MCF 10A (cell line): ENCODE measurements around the gene SEMA5A. TPM values are rescaled to one million over a fixed set of nuclear protein-coding genes. Genes with fewer than 3 reads are reported as not detected.
A peak's percentile ranks its signal among the peaks of the same experiment; 100 is the strongest.

ENCODE experiments used
- BruUV-seq: library from RNA; stranded (reverse); fragments of 400-500 nt; replicated peaks from 2 replicates; lab custom pipeline; 2021; lab: Mats Ljungman, UMichigan
- CTCF ChIA-PET: fragments of 300-600 bp; sonication (Branson Sonifier 250); formaldehyde crosslinking; extraction: SDS; loops from one replicate; lab custom pipeline; 2021; ENCODE audit warnings: antibody characterized with exemption, inconsistent platforms; lab: Yijun Ruan, JAX
- POLR2A ChIA-PET: fragments of 300-600, 350-650 bp; sonication (Branson Sonifier 250); formaldehyde crosslinking; extraction: SDS; loops from one replicate; lab custom pipeline; 2020; ENCODE audit warnings: antibody characterized with exemption, inconsistent platforms; lab: Yijun Ruan, JAX
- DNase-seq: peaks from one replicate; pipeline ENCODE4 v3.0.0-alpha.2; 2018; ENCODE audit not compliant: unreplicated experiment
- H3K27ac Mint-ChIP-seq: one replicate; pipeline ENCODE4 v1.8.0; 2022; ENCODE audit warnings: mild to moderate bottlenecking, low read depth, mixed read lengths; ENCODE audit not compliant: unreplicated experiment
- H3K27me3 Mint-ChIP-seq: one replicate; pipeline ENCODE4 v1.8.0; 2022; ENCODE audit warnings: mixed read lengths; ENCODE audit not compliant: insufficient read depth, unreplicated experiment
- H3K36me3 Mint-ChIP-seq: one replicate; pipeline ENCODE4 v1.8.0; 2022; ENCODE audit warnings: mild to moderate bottlenecking, moderate library complexity, mixed read lengths; ENCODE audit not compliant: insufficient read depth, unreplicated experiment
- H3K4me1 Mint-ChIP-seq: one replicate; pipeline ENCODE4 v1.8.0; 2022; ENCODE audit warnings: mixed read lengths; ENCODE audit not compliant: insufficient read depth, unreplicated experiment
- H3K4me3 Mint-ChIP-seq: one replicate; pipeline ENCODE4 v1.8.0; 2022; ENCODE audit warnings: mild to moderate bottlenecking, moderate library complexity, mixed read lengths; ENCODE audit not compliant: unreplicated experiment
- H3K9me3 Mint-ChIP-seq: one replicate; pipeline ENCODE4 v1.8.0; 2022; ENCODE audit warnings: mixed read lengths; ENCODE audit not compliant: unreplicated experiment
- CTCF ChIP-seq: fragments of 200-600 bp; IDR thresholded peaks from one replicate; pipeline ENCODE4 v1.8.0; 2022; ENCODE audit warnings: antibody characterized with exemption, mild to moderate bottlenecking; ENCODE audit not compliant: unreplicated experiment
- intact Hi-C: fragments of 100-400 bp; cut with micrococcal nuclease; formaldehyde crosslinking; loops from 2 replicates; pipeline ENCODE4 v1.14.1; 2022
- total RNA-seq: library from RNA; stranded (reverse); gene quantifications from 2 replicates; pipeline ENCODE4 v1.2.3, GENCODE V29; 2022

Gene SEMA5A
- total RNA-seq, 1 experiment from 2014 or later = 1.2 TPM

GRCh38 chr5:9174446-9174845 lies 371.4 kb downstream of the SEMA5A start:
- BruUV-seq = no TSS peak
- H3K9me3 Mint-ChIP-seq = no peaks in the 10 kb centered on the region
- TF ChIP-seq CTCF = no peak
- H3K36me3 Mint-ChIP-seq = no peaks in the 10 kb centered on the region
- intact Hi-C loops = no loop called here
- peak overlapping the region; percentile 29 for H3K27ac Mint-ChIP-seq
- no peaks in the 10 kb centered on the region for H3K27me3 Mint-ChIP-seq
- H3K4me1 Mint-ChIP-seq = peaks cover 26% of the 10 kb centered on the region
- DNase-seq = no peak
- POLR2A ChIA-PET = interaction anchor here (0.6 to 1.1 kb wide), 2 partner anchors 25 to 159 kb away, joined by 3 to 4 read pairs; no protein-coding TSS in a partner anchor
- CTCF ChIA-PET = interaction anchor here (0.6 to 0.9 kb wide), 4 partner anchors 8 to 485 kb away, joined by 3 read pairs; no protein-coding TSS in a partner anchor
- no peak overlapping the region for H3K4me3 Mint-ChIP-seq

- BruUV-seq = no TSS peak
- no peak for TF ChIP-seq CTCF
- no peak overlapping the region for H3K4me3 Mint-ChIP-seq
- H3K4me1 Mint-ChIP-seq = peaks cover 35% of the 10 kb centered on the region
- H3K36me3 Mint-ChIP-seq = no peaks in the 10 kb centered on the region
- ChIA-PET CTCF (interaction anchor here (0.6 to 0.7 kb wide), 2 partner anchors 10 to 1282 kb away, joined by 3 read pairs; no protein-coding TSS in a partner anchor), POLR2A (interaction anchor here (0.6 to 1.4 kb wide), 6 partner anchors 10 to 1266 kb away, joined by 3 to 4 read pairs (median 3); no protein-coding TSS in a partner anchor)
- no peaks in the 10 kb centered on the region for H3K27me3 Mint-ChIP-seq
- intact Hi-C loops = no loop called here
- H3K27ac Mint-ChIP-seq = peak overlapping the region; percentile 29
- H3K9me3 Mint-ChIP-seq = no peaks in the 10 kb centered on the region
- peak; percentile 91 for DNase-seq
These were observed 372.4 kb downstream of the SEMA5A start for GRCh38 chr5:9173281-9174048.

- CTCF ChIA-PET = interaction anchor here (0.5 to 0.7 kb wide), 3 partner anchors 150 to 1914 kb away, joined by 3 read pairs; no protein-coding TSS in a partner anchor
- intact Hi-C loops = no loop called here
- H3K36me3 Mint-ChIP-seq = peaks cover 4% of the 10 kb centered on the region
- no peaks in the 10 kb centered on the region for H3K9me3 Mint-ChIP-seq
- POLR2A ChIA-PET = interaction anchor here (0.6 to 1.6 kb wide), 4 partner anchors 8 to 757 kb away, joined by 3 to 11 read pairs (median 4); no protein-coding TSS in a partner anchor
- TF ChIP-seq CTCF = no peak
- H3K4me3 Mint-ChIP-seq = no peak overlapping the region
- BruUV-seq = no TSS peak
- DNase-seq = no peak
- H3K27ac Mint-ChIP-seq = peak overlapping the region; percentile 73
- H3K4me1 Mint-ChIP-seq = peaks cover 44% of the 10 kb centered on the region
- no peaks in the 10 kb centered on the region for H3K27me3 Mint-ChIP-seq
These were observed 375.8 kb downstream of the SEMA5A start for GRCh38 chr5:9170026-9170425.

GRCh38 chr5:9169557-9169902 lies 376.3 kb downstream of the SEMA5A start:
- H3K4me3 Mint-ChIP-seq = no peak overlapping the region
- CTCF ChIA-PET = interaction anchor here (0.5 to 3.7 kb wide), 3 partner anchors 12 to 1915 kb away, joined by 3 to 21 read pairs (median 3); no protein-coding TSS in a partner anchor
- H3K9me3 Mint-ChIP-seq = no peaks in the 10 kb centered on the region
- no peak for TF ChIP-seq CTCF
- peak overlapping the region; percentile 73 for H3K27ac Mint-ChIP-seq
- intact Hi-C loops = no loop called here
- DNase-seq = no peak
- peaks cover 42% of the 10 kb centered on the region for H3K4me1 Mint-ChIP-seq
- peaks cover 4% of the 10 kb centered on the region for H3K36me3 Mint-ChIP-seq
- POLR2A ChIA-PET = interaction anchor here (0.6 to 1.6 kb wide), 4 partner anchors 9 to 758 kb away, joined by 3 to 11 read pairs (median 4); no protein-coding TSS in a partner anchor
- H3K27me3 Mint-ChIP-seq = no peaks in the 10 kb centered on the region
- no TSS peak for BruUV-seq
